Measurements from ENCODE around the gene IP6K1.
"Not testable (repeated sequence)": the region's sequence is repeated elsewhere in the genome, so short reads cannot be mapped to it uniquely, and the experiment has no call there.

Gene IP6K1

DNA sequence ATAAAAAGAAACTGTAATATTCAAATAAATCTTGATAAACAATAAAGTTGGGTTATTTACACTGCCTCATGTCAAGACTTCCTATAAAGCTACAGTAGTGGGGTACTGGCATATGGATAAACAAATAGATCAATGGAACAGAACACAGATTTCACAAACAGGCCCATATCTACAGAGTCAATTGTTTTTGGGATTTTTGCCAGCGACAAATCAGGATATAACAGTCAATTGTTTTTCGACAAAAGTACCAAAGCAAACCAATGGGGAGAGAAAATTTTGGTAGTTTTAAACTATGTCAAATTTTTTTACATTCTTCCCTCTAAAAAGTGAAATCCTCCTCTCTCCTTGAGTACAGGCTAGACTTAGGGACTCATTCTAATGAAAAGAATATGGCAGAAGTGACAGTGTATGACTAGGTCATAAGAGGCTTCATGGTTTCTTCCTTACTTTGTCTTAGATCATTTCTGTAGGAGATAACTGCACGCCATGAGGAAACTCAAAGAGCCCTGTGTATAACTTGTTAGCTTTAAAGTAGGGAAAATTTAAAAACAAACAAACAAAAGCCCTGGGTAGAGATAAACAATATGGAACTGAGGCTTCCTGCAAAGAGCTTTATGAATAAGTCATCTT lies 16.9 kb downstream of the IP6K1 start:
- in situ Hi-C loops (cut with MboI; ENCODE audit: low sequenced_read_pairs): no loop called here

DNA sequence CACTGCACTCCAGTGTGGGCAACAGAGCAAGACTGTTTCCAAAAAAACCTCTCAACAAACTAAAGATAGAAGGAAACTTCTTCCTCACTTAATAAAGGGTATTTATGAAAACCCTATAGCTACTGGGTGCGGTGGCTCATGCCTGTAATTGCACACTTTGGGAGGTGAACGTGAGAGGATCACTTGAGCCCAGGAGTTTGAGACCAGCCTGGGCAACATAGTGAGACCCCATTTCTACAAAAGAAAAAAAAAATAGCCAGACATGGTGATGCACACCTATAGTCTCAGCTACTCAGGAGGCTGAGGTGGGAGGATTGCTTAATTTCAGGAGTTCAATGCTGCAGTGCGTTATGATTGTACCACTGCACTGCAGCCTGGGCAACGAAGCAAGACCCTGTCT lies 22.4 kb downstream of the IP6K1 start:
- in situ Hi-C loops (cut with MboI; ENCODE audit: low sequenced_read_pairs): no loop called here

DNA sequence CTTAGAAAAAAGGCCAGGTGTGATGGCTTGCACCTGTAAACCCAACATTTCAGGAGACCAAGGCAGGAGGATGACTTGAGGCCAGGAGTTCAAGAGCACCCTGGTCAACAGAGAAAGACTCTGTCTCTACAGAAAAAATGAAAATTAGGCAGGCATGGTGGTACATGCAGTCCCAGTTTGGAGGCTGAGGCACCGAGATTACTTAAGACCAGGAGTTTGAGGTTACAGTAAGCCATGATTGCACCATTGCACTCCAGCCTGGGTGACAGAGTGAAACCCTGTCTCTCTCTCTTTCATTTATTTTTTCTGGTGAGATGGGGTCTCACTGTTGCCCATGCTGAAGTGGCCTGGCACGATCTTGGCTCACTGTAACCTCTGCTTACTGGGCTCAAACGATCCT lies 24.7 kb downstream of the IP6K1 start:
- in situ Hi-C loops (cut with MboI; ENCODE audit: low sequenced_read_pairs): no loop called here

DNA sequence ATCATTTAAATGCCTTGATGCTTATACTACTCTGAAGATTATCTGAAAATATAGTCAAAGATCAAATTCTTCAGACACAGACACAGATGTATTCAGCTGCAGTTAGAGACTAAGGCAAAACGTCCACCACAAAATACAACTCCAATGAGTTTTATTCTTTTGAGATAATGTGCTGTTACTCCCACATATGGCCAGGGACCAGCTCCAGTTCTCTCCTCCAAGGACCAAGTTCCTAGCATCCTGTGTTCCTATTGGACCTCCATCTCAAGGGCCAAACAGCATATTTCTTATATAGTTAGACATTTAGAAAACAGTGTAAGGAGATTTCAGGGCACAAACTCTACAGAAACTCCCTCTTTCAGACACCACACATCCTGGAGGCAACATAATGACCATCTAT lies 27.1 kb downstream of the IP6K1 start:
- in situ Hi-C loops (cut with MboI; ENCODE audit: low sequenced_read_pairs): no loop called here

DNA sequence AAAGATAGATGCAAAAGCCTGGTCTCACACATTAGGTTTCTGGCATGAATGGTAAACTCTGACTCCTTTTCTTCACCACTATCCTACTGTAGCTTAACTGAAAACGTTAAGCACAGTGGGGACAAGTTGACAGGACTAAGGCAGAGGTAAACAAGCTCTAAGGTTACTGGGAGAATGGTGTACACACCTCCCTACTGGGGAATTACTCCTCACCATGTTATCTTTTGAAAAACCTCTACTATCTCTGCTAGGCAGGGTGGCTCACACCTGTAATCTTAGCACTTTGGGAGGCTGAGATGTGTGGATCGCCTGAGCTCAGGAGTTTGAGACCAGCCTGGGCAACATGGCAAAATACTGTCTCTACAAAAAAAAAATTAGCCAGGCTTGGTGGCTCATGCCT lies 29.1 kb downstream of the IP6K1 start:
- in situ Hi-C loops (cut with MboI; ENCODE audit: low sequenced_read_pairs): no loop called here

DNA sequence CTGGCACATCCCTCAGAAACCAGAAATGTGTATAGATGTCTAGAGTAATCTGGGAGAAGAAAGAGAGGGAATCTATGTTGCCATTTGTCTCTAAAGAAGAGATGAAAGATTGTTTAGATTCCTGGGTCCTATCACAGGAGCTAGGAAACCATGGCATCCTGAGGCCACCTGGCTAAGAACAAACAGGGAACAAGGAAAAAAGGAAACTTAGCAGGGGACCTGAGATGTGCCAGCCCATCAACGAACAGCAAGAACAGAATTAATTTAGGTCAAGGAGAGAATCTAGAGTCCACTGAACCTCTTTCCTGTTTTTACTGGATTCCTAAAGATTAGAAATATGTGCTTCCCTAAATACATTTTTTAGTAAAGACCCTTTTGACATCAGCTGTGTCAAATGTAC lies 30.3 kb downstream of the IP6K1 start:
- in situ Hi-C loops (cut with MboI; ENCODE audit: low sequenced_read_pairs): no loop called here

DNA sequence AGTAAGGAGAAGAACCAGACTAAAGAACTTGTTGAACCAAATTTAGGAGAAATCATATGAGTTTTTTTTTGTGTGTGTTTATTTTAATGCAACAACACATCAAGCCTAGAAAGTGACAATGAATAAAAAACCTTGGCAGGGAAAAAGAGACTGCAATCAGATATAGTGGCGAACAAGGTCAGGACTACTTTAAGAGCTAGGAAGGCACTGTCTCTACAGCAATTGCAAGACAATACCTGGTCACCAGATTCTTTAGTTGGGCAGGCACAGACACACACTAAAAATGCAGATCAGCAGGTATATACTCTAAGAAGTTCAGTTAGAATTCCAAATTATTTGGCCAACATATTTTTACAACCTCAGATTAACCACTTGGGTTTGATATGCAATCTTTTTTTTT lies 31.8 kb downstream of the IP6K1 start:
- in situ Hi-C loops (cut with MboI; ENCODE audit: low sequenced_read_pairs): no loop called here

DNA sequence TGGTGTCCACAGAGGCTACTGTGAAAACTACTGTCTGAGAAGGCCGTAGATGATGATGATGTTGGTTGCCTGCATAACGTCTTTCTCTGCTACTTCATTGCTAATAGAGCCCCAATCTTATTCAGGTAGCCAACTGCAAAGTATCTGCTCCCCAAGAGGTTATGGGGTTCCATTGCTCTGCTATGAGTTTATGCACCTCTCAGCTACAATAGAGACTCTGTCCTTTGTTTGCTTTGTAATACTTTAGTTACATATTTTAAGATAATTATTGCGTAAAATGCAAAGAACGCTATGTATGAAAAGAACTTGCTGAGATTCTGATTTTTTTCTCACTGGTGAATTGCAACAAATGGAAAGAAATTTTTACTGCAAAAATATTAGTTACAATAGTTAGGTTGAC lies 34.8 kb downstream of the IP6K1 start:
- in situ Hi-C loops (cut with MboI; ENCODE audit: low sequenced_read_pairs): no loop called here

DNA sequence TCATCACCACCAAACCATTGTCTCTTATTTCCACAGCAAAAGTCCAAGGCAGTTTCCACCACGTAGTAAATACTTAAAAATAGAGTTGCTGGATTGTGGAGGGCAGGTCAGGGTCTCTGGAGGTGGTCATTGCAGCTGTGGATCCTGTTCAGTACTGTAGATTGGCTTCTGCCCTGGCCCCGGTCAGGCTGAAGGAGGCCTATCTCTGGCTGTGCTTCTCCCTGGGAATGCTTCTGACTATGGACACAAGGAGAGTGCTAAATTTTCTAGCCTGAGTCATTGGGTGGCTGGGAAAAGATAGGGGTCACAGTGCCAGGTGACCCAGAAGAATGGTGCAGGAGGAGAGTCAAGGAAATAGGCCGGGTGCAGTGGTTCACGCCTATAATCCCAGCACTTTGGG lies 36.3 kb downstream of the IP6K1 start:
- in situ Hi-C loops (cut with MboI; ENCODE audit: low sequenced_read_pairs): no loop called here

DNA sequence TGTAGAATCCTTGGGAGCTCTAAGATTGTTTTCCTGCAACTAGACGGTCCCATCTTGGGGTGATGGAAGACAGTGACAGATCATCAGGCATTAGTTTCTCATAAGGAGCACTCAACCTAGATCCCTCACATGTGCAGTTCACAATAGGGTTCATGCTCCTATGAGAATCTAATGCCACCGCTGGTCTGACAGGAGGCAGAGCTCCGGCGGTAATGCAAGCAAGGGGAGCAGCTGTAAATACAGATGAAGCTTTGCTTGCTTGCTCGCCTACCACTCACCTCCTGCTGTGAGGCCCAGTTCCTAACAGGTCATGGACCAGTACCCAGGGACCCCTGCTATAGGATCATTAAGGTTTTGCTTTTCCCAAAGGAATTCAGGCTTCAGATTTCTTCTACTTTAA lies 37.5 kb downstream of the IP6K1 start:
- in situ Hi-C loops (cut with MboI; ENCODE audit: low sequenced_read_pairs): not testable (repeated sequence)

DNA sequence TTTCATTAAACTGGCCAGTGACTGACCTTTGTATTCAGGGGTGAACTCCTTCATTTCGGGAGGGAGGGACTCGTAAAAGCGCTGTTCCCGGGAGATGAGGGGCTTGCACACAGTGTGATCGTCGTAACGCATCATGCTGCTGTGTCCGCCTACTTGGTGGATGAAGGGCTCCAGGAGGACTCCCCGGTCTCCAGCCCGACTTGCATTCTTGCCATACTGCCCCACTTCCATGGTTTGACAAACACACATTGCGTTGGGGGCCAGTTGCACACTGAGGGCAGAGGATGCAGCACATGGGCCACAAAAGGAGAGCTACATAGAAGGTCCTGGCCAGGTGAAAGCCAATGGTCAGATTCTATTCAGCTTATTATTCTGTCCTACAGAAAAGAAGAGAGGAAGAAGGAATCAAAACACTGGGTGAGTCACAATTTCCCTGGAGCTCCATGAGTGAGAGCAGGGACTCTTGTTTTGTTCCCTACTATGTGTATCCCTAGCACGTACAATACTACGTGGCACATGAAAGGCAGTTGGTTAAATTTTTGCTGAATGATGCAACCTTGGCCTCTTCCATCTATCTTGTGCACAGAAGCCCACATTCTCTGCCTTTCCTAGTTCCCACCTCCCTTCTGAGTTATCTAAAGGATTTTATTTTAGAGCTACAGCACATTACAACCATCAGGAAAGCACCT lies 38.4 kb downstream of the IP6K1 start:
- in situ Hi-C loops (cut with MboI; ENCODE audit: low sequenced_read_pairs): no loop called here

DNA sequence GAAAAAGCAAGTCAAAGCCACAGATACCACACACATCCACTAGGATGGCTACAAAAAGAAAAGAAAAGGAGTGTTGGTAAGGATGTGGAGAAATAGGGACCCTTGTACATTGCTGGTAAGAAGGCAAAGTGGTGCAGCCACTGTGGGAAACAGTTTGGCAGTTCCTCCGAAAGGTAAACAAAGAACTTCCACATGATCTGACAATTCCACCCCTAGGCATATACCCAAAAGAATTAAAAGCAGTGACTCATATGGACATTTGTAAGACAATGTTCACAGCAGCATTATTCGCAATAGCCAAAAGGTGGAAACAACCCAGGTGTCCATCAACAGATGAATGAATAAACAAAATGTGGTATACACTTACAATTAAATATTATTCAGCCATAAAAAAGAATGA lies 40.4 kb downstream of the IP6K1 start:
- in situ Hi-C loops (cut with MboI; ENCODE audit: low sequenced_read_pairs): no loop called here

DNA sequence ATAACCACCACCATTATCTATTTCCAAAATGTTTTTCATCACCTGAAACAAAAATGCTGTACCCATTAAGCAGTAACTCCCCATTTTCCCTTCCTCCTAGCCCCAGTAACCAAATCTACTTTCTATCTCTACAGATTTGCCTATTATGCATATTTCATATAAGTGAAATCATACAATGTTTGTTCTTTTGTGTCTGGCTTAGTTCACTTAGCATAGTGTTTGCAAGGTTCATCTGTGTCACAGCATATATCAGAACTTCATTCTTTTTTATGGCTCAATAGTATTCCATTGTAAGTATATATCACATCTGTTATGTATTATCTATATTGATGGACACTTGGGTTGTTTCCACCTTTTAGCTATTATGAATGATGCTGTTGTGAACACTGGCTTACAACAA lies 45.9 kb downstream of the IP6K1 start:
- in situ Hi-C loops (cut with MboI; ENCODE audit: low sequenced_read_pairs): no loop called here

DNA sequence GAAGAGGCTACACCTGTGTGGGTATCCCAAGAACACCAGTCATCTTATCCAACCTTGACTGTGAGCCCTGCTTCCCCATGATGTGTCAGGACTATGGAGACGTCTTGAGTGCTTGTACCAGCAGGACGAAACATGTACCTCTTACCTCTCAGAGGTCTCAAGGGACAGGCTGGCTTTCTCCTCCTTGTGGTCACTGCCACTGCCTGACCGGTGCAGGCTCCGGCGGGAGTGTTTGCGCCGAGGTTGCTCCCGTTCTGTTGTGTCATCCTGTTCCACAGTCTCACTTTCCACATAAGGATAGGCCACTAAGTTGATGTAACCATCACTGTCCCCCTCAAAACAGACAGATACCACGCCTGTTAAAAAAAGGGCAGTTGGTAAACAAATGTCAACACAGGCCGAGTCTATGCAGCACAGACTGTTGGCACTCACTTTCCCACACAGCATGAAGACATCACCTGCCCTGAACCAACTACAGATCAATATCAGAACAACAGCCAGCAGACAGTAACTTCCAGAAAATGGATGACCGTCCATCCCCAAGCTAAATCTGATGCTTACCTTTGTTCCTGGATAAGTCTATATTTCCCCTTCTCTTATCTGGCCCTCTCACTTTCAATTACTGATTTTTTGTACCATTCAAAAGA lies 48.2 kb downstream of the IP6K1 start:
- in situ Hi-C loops (cut with MboI; ENCODE audit: low sequenced_read_pairs): no loop called here

DNA sequence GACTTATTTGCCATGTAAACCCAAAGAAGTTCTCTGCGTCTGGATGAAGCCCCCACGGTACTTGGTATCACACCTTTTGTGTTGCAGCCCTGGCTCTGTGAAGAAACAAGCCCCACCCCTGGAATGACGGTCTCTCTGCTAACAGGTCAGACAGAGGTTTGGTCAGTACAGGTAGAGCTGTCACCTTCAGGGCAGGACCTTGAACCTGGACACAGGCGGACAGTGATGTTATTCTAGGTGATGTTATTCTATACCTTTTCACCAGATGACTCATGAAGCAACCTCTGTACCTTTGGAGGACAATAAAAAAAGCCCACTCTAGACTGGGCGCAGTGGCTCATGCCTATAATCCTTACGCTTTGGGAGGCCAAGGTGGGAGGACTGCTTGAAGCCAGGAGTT lies 51.6 kb downstream of the IP6K1 start:
- in situ Hi-C loops (cut with MboI; ENCODE audit: low sequenced_read_pairs): no loop called here

DNA sequence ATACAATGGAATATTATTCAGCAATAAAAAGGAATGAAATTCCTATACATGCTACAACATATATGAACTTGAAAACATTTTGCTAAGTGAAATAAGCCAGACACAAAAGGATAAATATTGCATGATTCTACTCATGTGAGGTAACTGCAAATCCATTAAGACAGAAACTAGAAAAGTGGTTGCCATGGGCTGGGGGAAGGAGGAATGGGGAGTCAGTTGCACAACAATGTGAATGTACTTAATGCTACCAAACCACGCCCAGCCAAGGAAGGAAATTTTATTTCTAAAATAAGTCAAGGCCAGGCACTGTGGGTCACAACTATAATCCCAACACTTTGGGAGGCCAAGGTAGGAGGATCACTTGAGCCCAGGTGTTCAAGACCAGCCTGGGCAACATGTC lies 52.8 kb downstream of the IP6K1 start:
- in situ Hi-C loops (cut with MboI; ENCODE audit: low sequenced_read_pairs): no loop called here

DNA sequence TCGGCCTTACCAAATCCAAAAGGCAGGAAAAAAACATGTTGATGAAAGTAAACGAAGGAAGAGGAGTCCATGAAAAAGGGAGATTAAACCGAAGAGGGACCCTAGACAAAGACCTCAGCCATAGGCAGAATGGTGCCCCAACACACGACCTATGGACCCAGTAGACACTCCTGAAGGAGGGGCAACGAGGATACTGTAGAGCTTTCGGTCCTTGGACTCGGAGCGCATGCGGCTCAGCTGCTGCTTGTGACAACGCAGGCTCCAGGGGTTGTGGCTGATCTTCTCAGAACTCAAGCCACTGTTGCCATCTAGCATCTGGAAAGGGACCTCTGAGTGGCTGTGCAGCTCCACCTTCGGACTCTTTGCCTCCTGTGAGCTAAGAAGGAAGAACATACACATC lies 53.7 kb downstream of the IP6K1 start:
- in situ Hi-C loops (cut with MboI; ENCODE audit: low sequenced_read_pairs): no loop called here

DNA sequence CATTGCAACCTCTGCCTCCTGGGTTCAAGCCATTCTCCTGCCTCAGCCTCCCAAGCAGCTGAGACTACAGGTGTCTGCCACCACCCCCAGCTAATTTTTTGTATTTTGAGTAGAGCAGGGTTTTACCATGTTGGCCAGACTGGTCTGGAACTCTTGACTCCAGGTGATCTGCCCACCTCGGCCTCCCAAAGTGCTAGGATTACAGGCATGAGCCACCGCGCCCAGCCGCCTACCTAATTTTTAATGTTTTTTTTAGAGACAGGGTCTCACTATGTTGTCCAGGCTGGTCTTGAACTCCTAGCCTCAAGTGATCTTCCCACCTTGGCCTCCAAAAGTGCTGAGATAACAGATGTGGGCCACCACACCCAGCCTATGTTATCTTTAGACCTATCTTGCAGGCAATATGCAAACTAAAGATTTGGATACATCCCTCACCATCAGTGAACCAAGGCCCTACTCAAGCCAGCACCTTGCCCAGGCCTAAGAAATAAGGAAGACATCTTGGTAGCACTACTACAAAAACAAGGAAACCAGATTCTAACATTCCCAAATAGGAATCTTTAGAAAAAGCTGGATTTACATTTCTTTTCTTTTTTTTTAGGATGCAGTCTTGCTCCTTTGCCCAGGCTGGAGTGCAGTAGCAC lies 56.3 kb downstream of the IP6K1 start:
- in situ Hi-C loops (cut with MboI; ENCODE audit: low sequenced_read_pairs): no loop called here

DNA sequence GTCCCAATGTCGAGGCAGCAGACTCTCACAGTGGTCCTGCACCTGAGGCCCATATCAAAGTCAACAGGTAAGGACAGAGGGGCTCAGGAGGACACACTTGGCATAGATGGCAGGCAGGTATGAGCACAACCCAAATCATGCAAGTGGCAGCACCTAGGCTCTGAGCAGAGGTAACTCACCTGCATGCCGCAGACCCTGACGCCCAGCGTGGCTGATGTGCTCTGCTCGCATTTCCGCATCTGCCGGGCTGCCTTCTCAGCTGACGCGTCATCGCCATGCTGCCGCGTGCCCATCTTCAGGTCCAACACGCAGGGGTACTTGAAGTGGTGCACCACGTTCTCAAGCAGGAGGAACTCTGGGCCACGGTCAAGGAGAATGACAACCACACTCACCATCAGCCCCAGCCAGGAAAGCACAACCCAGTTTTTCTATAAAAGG lies 58.4 kb downstream of the IP6K1 start:
- in situ Hi-C loops (cut with MboI; ENCODE audit: low sequenced_read_pairs): no loop called here

DNA sequence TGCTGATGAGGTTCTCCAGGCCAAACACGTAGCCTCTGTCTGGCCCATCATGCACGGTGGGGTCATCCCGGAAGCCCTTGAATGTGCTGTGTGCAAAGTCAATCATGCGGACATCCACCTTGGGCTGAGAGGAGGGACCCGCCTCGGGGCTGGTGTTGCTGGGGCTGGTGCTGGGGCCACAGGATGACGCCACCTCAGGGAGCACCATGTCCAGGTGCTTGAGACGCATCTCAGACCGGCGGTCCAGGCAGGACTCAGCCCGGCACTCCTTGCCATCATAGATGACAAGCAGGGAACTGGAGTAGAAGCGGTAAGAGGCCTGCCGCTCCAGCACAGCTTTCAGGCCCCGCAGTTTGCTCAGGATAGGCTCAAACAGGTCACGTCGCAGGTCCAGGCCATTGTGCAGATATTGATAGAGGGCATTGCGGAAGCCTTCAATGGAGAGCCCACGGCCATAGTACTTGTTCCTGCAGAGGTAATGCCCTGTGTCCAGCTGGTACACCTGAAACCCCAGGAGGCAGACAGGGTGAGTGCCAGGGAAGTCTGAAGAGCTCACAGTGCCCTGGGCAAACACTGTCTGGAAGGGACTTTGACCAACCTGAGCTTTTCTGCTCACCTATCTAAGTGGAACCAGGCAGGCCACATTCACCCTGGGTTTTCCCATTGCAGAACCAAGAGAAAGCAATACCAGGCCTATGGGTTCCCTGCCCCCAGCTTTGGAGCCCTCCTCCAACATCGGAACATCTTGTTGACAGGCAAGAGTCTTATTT lies 59.0 kb downstream of the IP6K1 start:
- in situ Hi-C loops (cut with MboI; ENCODE audit: low sequenced_read_pairs): no loop called here

Measured in HL-60/S4 treated with retinoic acid at 250 ng/mL for 4 days and 3 days (cell line).